Inflammatory macrophage treated with lipopolysaccharide for 4 hours (primary cell): ENCODE results near the gene SAMM50.

ENCODE experiments used
- DNase-seq: peaks from one replicate; pipeline ENCODE4 v3.0.0-alpha.2; 2020

Gene SAMM50

DNA sequence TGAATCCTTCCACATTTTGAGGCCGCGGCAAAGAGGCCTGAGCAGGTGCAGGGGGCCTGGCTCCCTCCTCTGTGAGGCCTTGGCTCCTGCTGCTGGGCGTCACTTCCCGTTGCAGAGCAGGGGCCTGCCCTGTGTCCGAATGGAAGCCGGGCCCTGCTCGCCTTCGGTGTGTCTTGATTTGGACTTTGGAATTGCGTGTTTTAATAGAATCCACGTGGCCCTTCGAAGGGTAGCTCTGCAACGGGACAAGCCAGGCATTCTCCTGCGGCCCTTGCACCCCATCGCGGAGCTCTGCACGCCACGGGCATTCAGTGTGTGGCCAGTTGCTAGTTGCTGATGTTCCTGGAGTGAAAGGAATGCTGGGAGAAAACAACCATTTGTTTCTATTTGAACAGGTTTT lies 25.8 kb downstream of the SAMM50 start:
- no peak for DNase-seq

- no peak for DNase-seq
Measured at GRCh38 chr22:43983808-43984207, 28.6 kb downstream of the SAMM50 start.

- no peak for DNase-seq
Measured at GRCh38 chr22:43985532-43985931, 30.3 kb downstream of the SAMM50 start.

GRCh38 chr22:43988116-43988820 lies 33.0 kb downstream of the SAMM50 start:
- DNase-seq: no peak

GRCh38 chr22:43988960-43989359 lies 33.7 kb downstream of the SAMM50 start:
- no peak for DNase-seq

DNA sequence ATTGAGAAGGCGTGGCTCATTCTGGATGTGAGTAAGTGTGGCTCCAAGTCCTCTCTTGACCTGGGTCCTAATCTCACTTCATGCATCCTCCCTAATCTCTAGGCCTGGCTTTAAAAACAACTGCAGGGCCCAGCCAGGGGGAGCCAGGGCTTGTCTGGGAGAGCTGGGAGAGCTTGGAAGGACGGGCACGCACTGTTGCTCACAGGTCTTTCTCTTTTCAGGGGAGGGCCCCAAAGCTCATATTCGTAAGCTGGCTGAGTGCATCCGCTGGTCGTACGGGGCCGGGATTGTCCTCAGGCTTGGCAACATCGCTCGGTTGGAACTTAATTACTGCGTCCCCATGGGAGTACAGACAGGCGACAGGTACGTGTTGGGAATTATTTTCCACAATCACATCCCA lies 34.8 kb downstream of the SAMM50 start:
- DNase-seq: no peak

DNA sequence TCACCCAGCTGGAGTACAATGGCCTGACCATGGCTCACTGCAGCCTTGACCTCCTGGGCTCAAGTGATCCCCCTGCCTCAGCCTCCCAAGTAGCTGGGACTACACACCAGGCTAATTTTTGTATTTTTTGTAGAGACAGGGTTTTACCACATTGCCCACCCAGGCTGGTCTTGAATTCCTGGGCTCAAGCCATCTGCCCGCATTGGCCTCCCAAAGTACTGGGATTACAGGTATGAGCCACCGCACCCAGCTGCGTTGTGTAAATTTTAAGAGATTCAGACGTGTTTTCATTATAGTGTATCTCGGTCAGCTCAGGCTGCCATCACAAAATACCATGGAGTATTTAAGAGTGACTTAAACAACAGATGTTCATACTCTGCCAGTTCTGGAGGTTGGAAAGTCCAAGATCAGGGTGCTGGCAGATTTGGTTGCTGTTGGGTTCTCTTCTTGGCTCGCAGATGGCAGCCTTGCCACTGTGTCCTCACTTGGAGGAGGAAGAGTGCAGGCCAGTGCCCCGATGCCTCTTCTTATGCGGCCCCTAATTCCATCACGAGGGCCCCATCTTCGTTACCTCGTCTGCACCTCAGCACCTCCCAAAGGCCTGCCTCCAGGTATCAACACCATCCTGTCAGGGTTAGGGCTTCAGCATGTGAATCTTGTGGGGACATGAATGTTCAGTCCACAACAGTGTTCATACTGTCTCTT lies 36.2 kb downstream of the SAMM50 start:
- DNase-seq: no peak

DNA sequence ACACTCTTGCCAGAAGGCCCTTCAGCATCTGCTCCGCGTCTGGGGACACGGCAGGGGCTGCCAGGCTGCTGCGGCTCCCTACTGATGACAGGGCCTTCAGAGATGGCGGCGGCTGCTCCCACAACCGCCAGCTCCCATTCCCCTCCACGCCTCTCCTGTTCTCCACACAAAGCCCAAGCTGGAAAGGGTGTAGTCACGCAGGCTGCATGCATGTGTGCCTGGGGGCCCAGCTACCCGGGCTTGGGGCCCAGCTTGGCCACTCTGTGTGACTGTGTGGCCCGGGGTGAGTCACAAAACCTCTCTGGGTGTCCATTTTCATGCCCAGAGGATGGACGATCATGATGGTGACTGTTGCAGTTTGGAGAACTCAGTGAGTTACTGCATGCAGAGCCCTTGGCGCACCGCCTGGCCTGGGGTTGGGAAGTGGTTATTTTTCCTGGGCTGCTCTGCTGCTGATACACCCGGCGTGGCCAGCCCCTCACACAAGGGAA lies 37.1 kb downstream of the SAMM50 start:
- DNase-seq: no peak

GRCh38 chr22:43993072-43993760 lies 38.0 kb downstream of the SAMM50 start:
- peak; percentile 63 for DNase-seq

DNA sequence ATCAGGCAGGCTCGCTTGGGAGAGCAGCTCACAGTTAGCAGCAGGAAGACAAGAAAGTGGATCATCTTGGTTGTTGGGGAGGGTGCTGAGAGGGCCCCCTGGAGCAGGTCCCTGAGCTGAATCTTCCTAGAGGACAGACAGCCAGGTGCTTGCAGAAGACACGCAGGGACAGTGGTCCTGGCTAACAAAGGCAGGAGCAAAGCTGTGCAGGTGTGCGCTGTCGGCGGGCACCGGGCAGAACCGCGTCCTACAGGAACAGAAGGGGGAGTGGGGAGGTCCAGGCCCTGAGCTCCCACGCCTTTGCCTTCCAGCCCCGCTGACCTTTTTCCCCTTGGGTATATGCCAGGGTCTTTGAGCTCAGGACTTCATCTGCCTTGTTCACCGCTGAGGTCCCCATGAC lies 38.8 kb downstream of the SAMM50 start:
- DNase-seq: no peak

DNA sequence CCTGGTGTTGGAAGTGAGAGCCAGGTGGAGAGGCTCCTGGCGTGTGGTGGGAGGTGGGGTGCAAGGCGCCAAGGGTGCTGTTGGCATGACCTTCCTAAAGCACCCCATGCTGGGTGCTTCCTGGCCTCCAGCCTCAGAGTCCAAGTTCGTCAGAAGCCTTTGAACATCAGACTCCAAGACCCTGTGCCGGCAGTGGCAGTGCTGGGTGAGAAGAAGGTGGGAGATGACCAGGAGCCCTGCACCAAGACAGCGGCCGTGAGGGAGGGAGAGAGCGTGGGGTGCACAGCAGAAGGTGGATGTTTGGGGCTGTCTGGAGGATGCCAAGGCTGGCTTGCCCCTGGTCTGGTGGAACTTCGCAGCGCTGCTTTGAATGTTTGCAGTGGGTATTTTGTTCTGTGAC lies 39.2 kb downstream of the SAMM50 start:
- no peak for DNase-seq

GRCh38 chr22:43995057-43995685 lies 39.9 kb downstream of the SAMM50 start:
- no peak for DNase-seq

DNA sequence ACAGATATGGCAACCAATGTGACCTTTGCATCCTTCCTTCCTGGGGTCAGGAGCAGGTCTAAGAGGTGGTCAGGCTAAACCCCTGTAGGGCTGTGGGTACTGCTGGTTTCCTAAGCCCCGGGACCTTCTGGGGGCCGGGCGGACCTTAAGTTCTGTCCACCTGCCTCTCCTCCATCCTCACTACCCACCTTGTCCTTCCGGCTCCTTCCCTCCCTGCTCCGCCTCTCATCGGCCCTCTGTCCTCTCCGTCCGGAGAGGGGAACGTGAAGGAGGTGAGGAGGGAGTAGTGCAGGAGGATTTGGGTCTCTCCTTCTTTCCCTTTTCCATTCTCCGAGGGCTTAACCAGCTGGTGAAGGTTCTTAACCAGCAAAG lies 40.5 kb downstream of the SAMM50 start:
- no peak for DNase-seq

DNA sequence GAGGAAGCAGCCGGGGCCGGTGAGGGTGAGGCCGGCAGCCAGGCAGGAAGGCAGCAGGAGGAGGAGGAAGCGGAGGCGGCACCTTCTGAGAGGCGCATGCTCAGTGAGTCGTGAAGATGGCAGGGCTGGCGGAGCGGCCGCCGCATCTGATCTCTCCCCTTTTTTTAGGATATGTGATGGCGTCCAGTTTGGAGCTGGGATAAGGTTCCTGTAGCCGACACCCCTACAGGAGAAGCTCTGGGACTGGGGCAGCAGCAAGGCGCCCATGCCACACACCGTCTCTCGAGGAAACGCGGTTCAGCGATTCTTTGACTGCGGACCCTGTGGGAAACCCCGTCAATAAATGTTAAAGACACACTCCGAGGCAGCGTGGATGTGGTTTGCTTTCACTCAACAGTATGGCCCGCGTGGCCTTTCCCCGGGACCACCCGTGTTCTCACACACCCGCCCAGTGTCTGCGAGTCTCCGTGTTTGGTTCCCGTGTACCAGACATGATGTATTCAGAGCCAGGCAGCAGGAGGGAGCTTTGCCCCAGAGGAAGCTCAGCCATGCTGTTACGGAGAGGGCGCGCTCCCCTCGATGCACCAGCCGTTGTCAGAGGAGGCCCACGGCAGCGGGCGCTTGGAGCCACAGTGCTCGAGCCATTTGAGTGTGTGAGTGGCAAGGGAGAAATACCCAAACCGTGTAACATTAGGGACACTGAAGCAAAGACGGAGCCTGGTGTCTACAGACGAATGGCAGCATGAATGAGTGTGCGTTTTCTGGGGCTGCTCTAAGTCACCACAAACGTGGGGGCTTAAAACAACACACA lies 41.1 kb downstream of the SAMM50 start:
- peak; percentile 75 for DNase-seq

DNA sequence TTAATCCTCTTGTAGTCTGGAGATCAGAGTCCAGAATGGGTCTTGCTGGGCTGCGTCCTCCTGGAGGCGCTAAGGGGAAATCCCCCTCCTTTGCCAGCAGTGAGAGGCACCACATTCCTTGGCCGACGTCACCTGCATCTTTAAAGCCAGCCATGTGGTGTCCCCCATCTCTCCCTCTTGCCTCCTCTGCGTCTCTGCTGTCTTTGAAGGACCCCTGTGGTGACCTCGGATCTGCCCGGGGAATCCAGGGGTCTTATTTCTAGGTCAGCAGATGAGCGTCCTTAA lies 41.7 kb downstream of the SAMM50 start:
- no peak for DNase-seq

DNA sequence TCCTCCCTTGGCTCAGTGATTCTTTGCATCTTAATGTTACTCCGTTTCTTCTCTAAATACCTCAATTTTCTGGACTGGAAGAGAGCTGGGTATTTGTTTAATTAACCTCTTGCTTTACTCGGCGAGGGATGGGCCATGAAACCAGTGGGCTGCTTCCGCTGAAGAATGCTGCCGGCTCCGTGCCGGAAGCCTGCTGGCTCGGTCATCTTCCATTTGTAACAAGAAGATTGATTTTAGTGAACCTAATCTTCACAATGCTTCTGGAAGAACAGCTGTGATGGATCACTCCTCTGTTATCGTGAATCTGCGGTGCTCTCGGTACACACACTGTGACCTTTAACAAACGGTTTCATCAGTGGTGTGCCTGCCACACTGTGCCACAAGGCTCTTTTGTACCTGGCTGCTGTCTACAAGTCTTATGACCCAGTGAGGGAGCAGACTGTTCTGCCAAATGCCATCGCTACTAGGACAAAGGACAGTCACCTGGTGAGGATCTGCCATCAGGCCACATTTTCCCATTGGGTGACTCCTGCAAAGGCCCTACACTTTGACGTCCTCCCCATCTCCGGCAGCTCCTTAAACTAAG lies 43.5 kb downstream of the SAMM50 start:
- DNase-seq: no peak

- no peak for DNase-seq
Measured at GRCh38 chr22:43999378-43999777, 44.1 kb downstream of the SAMM50 start.

- no peak for DNase-seq
Measured at GRCh38 chr22:44000123-44000522, 44.9 kb downstream of the SAMM50 start.

GRCh38 chr22:44001521-44001920 lies 46.3 kb downstream of the SAMM50 start:
- DNase-seq: no peak

DNA sequence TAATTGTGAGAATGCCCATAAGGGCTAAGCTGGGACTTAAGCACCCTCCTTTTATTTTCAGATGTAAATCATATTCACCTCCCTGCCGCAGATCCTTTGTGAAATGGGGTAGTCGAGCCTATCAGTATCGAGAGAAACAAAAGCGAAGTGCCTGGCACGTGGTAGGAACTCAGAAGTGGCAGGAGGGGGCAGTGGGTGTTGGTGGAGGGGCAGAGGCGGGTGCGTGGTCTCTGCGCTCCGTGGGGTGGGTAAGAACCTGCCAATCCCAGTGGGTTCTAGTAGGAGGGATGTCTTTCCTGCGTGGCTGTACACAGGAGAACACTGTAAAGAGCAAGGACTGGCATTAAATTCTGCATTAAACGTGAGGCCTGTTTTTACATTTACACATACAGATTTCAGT lies 47.1 kb downstream of the SAMM50 start:
- DNase-seq: no peak

- DNase-seq: no peak
Measured at GRCh38 chr22:44002997-44003396, 47.8 kb downstream of the SAMM50 start.

- no peak for DNase-seq
Measured at GRCh38 chr22:44003405-44004103, 48.3 kb downstream of the SAMM50 start.
